Right cardiac atrium (tissue), 5 donors: ENCODE measurements around the gene GSE1. TPM values are rescaled to one million over a fixed set of nuclear protein-coding genes. Genes with fewer than 3 reads are reported as not detected.

Experiments
- ATAC-seq, 2 donors: fragments of 200-7000 bp; cut with Tn5 transposase; one replicate each; pipeline versions ENCODE4 v1.8.0 to v1.9.1; 2020; ENCODE audit warnings: moderate library complexity in 2 of 2, mild to moderate bottlenecking in 1 of 2
- DNase-seq, 3 donors: peaks; one replicate each; pipeline ENCODE4 v3.0.0-alpha.2; 2020
- H3K27ac ChIP-seq: one replicate; pipeline ENCODE4 v1.5.1; 2013; ENCODE audit warnings: mild to moderate bottlenecking, low read length, control low read depth, moderate library complexity
- H3K27me3 ChIP-seq: one replicate; pipeline ENCODE4 v1.6.1; 2013; ENCODE audit not compliant: control insufficient read depth, insufficient read depth
- H3K4me1 ChIP-seq: one replicate; pipeline ENCODE4 v1.6.1; 2013; ENCODE audit warnings: low read length; ENCODE audit not compliant: control insufficient read depth, insufficient read depth
- H3K4me3 ChIP-seq: one replicate; pipeline ENCODE4 v1.5.1; 2013; ENCODE audit warnings: low read length, control low read depth
- H3K9me3 ChIP-seq: one replicate; pipeline ENCODE4 v1.6.1; 2013; ENCODE audit warnings: low read length; ENCODE audit not compliant: control insufficient read depth
- WGBS: extraction: QIAGEN DNeasy Blood & Tissue Kit; methylation state at CpG from one replicate; pipeline ENCODE4 v1.1.7; 2013; 5-methylcytosine and 5-hydroxymethylcytosine counted together
- intact Hi-C, 4 donors: fragments of 100-400 bp; cut with DNase I; formaldehyde crosslinking; loops; one replicate each; pipeline versions ENCODE4 v1.11.0 to v1.14.0; 2022 to 2023
- long read RNA-seq, 4 donors: library from polyadenylated mRNA; unstranded; transcript quantifications; one replicate each; pipeline ENCODE4 v2.0.0, GENCODE V29; 2020 to 2021
- polyA plus RNA-seq: library from polyadenylated mRNA; stranded (reverse); fragments of 200-250 nt; gene quantifications from one replicate; pipeline ENCODE4 v1.2.3, GENCODE V29; 2013
- total RNA-seq, 4 donors: library from RNA; stranded (reverse); fragmentation: NEBNext Ultra II Directional; extraction: Animal tissue kit (Norgen Biotek cat#: 25700); gene quantifications; one replicate each; pipeline ENCODE4 v1.2.1, GENCODE V29; 2021
- donor health status: healthy with polysubstance abuse.
- donor health status: DM: no; HTN: yes; CAD: no.
- donor health status: DM: no; HTN: no; CAD: no.
- donor health status: DM: no; HTN: yes; CAD: no; lungs with severe emphysema.
- donor health status: DM: yes; HTN: yes; CAD: no.

GSE1 gene
- total RNA-seq (10 to 100 TPM; 70.8 to 99.8 (median 92.5) TPM), polyA plus RNA-seq (40.3 TPM)
- long read RNA-seq, donor 1, full-length matches to known transcripts: 6 of 386 reads
- long read RNA-seq, donor 1, partial matches to known transcripts: 214 of 386 reads
- long read RNA-seq, donor 1, other reads (novel, unspliced or antisense): 166 of 386 reads
- long read RNA-seq, donor 2, partial matches to known transcripts: 58 of 91 reads
- long read RNA-seq, donor 2, other reads (novel, unspliced or antisense): 33 of 91 reads
- long read RNA-seq, donor 3, full-length matches to known transcripts: 8 of 363 reads
- long read RNA-seq, donor 3, partial matches to known transcripts: 263 of 363 reads
- long read RNA-seq, donor 3, other reads (novel, unspliced or antisense): 92 of 363 reads
- long read RNA-seq, donor 4, full-length matches to known transcripts: 2 of 94 reads
- long read RNA-seq, donor 4, partial matches to known transcripts: 45 of 94 reads
- long read RNA-seq, donor 4, other reads (novel, unspliced or antisense): 47 of 94 reads

DNA sequence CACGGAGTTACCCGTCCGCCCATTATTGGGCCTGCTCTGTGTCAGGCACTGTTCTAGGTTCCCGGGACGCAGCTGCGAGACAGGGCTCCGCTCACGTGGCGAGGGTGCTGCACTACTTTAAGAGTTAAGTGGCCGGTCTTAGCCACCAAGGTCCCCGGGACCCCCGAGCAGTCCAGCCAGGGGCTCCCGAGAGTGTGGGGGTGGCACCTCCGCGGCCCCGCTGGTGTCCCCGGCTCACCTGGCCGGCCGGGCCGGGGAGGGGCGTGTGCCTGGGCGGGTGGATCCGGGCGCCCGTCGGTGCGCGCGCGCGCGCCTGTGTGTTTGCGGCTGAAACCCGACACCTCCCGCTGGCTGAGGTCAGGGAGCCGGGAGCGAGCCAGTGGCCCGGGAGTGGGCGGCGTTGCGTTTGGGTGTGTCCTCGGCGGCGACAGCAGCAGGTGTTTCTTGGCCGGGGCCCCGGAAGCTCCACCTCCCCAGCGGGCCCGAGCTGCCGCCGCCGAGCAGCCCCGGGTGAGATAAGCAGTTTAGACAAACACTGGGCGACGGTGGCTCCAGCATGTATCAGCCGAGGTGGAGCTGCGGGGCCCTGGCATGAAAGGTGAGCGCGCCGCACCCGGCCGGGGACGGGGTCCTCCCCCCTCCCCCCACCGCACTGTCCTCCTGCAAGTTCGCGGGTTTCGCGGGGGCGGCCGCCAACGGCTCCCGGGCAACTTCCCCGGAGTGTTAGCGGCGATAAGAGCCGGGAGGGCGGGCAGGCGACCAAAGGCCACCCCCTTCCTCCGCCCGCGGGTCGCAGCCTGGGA lies at the start of gene GSE1:
TSS of gene GSE1 (plus strand) at position 522 of the 803 bp plus-strand sequence. CDS start at position 592, 70 bp downstream.
- no peaks in the 10 kb centered on the region for H3K9me3 ChIP-seq
- under 1% methylated on average over 81 of the region's 81 CpGs for WGBS
- peak within 1 kb of the TSS; percentile 71 for H3K27ac ChIP-seq
- H3K4me3 ChIP-seq: peak within 1 kb of the TSS; percentile 45
- peaks cover 22% of the 10 kb centered on the region for H3K4me1 ChIP-seq
- intact Hi-C loops: loop anchor here (5.0 to 10.0 kb wide), 6 partner anchors 56 to 308 kb away; no protein-coding TSS in a partner anchor
- ATAC-seq (peak; percentile 60), DNase-seq (peak; percentile 92 to 97 (median 96))
- no peaks in the 10 kb centered on the region for H3K27me3 ChIP-seq

DNA sequence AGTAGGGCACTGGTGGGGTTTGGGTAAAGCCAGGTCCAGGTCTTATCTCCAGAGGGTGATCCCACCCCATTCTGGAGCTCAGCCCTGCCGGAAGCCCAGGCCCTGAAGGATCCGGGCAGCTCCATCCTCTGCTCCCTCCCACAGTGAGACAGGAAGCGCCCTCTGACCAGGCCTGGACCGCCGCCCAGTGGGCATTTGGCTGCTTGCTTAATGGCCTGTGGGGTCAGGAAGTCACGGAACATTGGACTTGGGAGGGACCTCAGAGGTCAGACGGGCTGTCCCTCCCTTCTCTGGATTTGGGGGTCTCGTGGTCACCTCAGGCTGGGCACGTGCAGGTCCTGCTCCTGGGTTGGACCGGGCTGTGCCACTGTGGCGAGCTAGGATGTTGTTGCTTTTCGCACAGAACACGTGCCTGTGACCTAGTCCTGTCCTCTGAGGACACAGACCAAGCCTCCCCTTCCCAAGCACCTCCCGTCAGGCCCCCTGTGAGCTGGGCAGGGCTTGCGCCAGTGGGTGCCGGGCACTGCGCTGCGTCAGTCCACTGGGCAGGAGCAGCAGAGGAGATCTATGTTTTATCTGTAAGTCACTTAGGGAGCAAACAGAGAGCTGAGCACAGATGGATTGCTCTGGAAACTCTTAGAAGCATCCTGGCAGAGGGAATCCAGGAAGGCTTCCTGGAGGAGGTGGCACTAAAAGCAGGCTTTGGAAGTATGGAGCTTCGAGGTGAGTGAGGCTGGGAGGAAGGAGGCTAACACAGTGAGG lies 49.4 kb upstream of the GSE1 start:
- peak overlapping the region; percentile 26 for H3K27ac ChIP-seq
- peaks cover 25% of the 10 kb centered on the region for H3K4me1 ChIP-seq
- no peaks in the 10 kb centered on the region for H3K27me3 ChIP-seq
- peak; percentile 71 to 84 for ATAC-seq
- WGBS: 58% methylated on average over 19 of the region's 19 CpGs
- H3K9me3 ChIP-seq: no peaks in the 10 kb centered on the region
- DNase-seq: peak; percentile 89 to 95 (median 94)
- H3K4me3 ChIP-seq: no peak overlapping the region
- intact Hi-C loops: no loop called here

DNA sequence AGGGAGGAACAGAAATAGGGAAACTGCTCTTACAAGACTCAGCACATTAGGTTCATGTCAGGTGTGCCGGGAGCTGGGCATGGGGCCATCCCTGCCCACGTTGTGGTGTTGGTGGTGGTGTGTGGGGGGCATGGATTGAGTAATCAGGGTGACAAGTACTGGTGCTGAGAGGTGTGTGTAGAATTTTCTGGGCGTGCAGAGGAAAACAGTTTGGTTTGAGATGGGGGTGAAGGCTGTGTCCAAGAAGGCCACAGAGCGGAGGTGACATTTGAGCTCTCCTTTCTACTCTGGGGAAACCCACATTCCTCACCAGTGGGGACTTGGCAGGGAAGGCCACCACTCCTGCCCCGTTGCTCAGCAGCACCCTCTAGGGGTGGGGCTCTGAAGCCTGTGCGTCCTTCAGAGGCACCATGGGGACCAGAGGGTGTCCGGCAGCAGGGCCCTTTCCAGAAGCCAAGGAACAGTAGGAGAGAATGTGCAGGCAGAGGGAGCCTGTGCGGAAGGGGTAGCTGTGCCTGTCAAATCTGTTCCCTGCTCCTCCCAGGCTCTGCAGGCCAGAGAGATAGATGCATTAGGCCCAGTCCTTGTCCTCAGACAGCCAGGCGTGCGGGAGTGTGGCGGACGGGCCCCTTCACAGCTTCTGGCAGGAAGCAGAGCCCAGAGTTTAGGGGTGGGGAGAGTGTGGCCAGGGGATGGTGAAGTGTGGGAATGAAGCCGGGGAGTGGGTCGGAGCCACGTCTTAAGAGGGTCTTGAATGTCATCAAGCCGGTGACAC lies 48.7 kb upstream of the GSE1 start:
- Histone ChIP-seq H3K9me3 (no peaks in the 10 kb centered on the region), H3K4me1 (peaks cover 24% of the 10 kb centered on the region), H3K4me3 (no peak overlapping the region), H3K27ac (no peak overlapping the region), H3K27me3 (no peaks in the 10 kb centered on the region)
- intact Hi-C loops: loop anchor here in 1 of 4 donors (5.0 kb wide), 1 partner anchor 43 kb away; no protein-coding TSS in a partner anchor
- WGBS: 78% methylated on average over 16 of the region's 16 CpGs
- DNase-seq (peak in 1 of 3 donors; percentile 55), ATAC-seq (no peak)

DNA sequence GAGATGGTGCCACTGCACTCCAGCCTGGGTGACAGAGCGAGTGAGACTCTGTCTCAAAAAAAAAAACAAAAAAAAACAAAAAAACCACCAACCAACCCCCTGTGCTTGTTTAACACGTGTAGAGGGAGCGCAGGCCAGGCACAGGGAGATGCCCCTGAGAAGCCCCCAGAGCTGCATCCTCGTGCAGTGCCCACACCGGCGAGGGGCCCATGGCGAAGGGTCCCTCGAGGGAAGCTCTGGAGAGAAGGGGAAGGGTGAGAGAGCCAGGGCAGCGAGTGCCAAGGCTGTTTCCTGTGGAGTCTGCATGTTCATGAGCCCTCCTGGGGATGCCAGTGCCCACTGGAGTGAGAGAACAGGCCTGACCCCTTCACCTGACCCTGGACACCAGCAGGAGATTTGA lies 47.8 kb upstream of the GSE1 start:
- intact Hi-C loops: loop anchor here in 1 of 4 donors (5.0 kb wide), 1 partner anchor 42 kb away; no protein-coding TSS in a partner anchor
- Histone ChIP-seq H3K27me3 (no peaks in the 10 kb centered on the region), H3K4me1 (peaks cover 28% of the 10 kb centered on the region), H3K27ac (no peak overlapping the region), H3K9me3 (no peaks in the 10 kb centered on the region), H3K4me3 (no peak overlapping the region)
- ATAC-seq: no peak
- no peak for DNase-seq
- WGBS: 86% methylated on average over 9 of the region's 9 CpGs

DNA sequence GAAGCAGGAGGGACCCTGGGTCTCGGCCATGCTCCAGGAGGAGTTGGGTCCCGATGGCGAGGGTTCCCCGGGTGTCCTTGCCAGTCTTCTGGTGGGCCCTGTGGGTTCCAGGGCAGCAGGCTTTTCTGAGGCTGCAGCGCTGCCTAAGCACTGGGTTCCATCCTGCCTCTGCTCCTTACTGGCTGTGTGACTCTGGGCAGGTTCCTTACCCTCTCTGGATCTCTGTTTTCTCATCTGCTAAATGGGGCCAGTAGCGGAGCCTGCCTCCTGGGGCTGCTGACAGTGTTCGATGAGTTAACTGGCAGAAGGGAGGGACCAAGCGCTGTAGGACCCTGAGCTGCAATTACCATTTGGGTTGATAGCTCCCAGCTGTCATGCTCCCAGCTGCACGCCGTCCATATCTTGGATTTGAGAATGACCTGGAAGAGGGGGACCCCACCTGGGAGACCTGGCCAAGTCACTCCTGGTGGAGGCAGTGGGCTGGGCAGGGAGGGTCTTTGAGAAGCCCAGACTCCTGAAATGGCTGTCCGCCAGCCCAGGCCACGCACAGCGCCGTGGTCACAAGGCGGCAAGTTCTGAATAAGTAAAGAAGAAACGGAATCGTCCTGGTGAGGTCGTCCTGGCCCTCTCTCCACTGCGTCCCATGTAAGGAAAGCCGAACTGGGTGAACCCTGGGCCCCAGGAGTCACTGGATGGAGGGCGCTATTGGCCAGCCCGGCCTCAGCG lies 47.2 kb upstream of the GSE1 start:
- WGBS: 85% methylated on average over 23 of the region's 23 CpGs

DNA sequence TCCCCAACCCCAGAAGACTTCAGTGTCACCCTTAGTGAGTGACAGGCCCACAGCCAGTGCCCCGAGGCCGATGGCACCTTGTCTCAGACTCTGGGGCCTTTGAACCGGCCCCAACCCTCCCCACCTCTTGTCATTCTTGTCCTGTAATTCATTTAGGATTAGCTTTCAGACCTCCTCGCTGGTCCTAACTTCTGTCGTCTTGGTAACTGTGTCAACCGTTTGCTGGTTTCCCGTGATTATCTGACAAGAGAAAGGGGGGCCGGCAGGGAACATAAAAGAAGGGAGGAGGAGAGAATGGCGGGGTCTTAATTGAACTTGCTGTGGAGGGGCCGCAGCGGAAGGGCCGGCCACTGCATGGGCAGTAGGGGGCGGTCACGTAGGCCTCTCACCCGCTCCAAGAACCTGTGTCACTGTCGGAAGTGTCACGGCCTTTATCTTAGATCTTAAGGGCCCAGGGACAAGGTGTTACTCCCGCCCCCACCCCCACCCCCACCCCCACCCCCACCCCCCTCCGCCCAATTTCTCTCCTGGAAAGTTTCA lies 46.5 kb upstream of the GSE1 start:
- Histone ChIP-seq H3K4me1 (peaks cover 23% of the 10 kb centered on the region), H3K4me3 (no peak overlapping the region), H3K27me3 (no peaks in the 10 kb centered on the region), H3K9me3 (no peaks in the 10 kb centered on the region), H3K27ac (no peak overlapping the region)
- DNase-seq: no peak
- intact Hi-C loops: loop anchor here in 1 of 4 donors (5.0 kb wide), 1 partner anchor 41 kb away; no protein-coding TSS in a partner anchor
- WGBS: 65% methylated on average over 19 of the region's 19 CpGs
- ATAC-seq: no peak

More for the DNA sequence above, 47.2 kb upstream of the GSE1 start:
- DNase-seq: no peak
- peaks cover 28% of the 10 kb centered on the region for H3K4me1 ChIP-seq
- H3K4me3 ChIP-seq: no peak overlapping the region
- intact Hi-C loops: loop anchor here in 1 of 4 donors (5.0 kb wide), 1 partner anchor 41 kb away; no protein-coding TSS in a partner anchor
- ATAC-seq: no peak
- H3K27me3 ChIP-seq: no peaks in the 10 kb centered on the region
- H3K9me3 ChIP-seq: no peaks in the 10 kb centered on the region
- no peak overlapping the region for H3K27ac ChIP-seq

DNA sequence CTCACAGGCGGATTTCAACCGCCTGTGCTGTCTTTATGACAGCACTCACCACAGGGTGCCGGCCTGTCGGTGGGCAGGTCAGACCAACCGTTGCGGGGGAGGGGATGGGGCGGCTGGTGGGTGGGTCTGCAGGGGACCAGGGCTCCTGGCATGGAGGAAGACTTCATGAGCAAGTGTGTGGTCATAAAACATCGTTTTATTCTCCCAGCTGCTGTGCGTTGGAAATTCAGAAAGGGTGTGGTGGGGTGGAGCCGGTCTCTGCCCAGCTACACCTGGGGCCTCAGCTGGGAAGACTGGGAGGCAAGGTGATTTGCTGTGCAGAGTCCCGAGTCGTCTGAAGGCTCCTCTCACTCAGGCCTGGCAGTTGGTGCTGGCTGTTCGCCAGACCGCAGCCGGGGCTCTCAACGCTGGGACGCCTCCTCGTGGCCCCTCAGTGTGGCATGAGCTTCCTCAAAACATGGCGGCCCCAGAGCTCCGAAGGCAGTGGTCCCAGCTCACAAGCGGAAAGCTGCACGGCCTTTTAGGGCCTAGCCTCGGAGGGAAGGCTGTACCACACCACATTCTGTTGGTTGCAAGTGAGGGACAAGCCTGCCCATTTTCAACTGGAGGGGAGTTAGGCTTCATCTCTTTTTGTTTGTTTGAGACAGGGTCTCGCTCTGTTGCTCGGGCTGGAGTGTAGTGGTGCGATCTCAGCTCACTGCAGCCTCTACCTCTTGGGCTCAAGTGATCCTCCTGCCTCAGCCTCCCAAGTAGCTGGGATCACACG lies 45.8 kb upstream of the GSE1 start:
- DNase-seq (no peak), ATAC-seq (no peak)
- H3K9me3 ChIP-seq: no peaks in the 10 kb centered on the region
- intact Hi-C loops: loop anchor here in 1 of 4 donors (5.0 kb wide), 1 partner anchor 40 kb away; no protein-coding TSS in a partner anchor
- no peak overlapping the region for H3K4me3 ChIP-seq
- H3K4me1 ChIP-seq: peaks cover 22% of the 10 kb centered on the region
- H3K27me3 ChIP-seq: no peaks in the 10 kb centered on the region
- no peak overlapping the region for H3K27ac ChIP-seq
- WGBS: 89% methylated on average over 27 of the region's 27 CpGs

DNA sequence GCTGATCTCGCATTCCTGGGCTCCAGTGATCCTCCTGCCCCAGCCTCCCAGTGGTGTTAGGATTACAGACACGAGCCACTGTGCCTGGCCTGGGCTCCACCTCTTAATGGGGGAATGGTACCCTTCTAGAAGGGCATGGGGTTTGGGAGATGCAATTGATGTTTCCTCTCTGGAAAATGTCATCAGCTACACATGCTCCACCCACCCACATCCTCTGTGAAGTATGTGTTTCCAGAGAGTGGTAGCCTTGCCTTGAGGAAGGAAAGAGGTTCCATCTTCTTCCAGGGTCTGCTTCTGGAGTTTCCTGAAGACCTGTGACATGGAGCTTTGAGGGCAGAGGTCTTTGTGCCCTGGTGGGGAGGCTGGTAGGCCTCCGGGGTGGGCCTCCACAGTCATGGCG lies 45.2 kb upstream of the GSE1 start:
- Histone ChIP-seq H3K9me3 (no peaks in the 10 kb centered on the region), H3K27ac (no peak overlapping the region), H3K4me3 (no peak overlapping the region), H3K4me1 (peaks cover 17% of the 10 kb centered on the region), H3K27me3 (no peaks in the 10 kb centered on the region)
- no peak for DNase-seq
- 98% methylated on average over 4 of the region's 4 CpGs for WGBS
- no peak for ATAC-seq
- intact Hi-C loops: loop anchor here in 1 of 4 donors (5.0 kb wide), 1 partner anchor 39 kb away; no protein-coding TSS in a partner anchor
